HepG2 (cell line): ENCODE data around the gene AGT.

Source experiments
- EEA1 ChIP-seq: sonication (generic); formaldehyde crosslinking; IDR thresholded peaks from 2 replicates; pipeline ENCODE4 v1.5.1; 2020; ENCODE audit warnings: mild to moderate bottlenecking, missing genetic modification reagents, borderline replicate concordance
- TF ChIP-seq, protein P1 (sequence below): sonication (generic); formaldehyde crosslinking; IDR thresholded peaks from 2 replicates; pipeline ENCODE4 v1.5.0; 2020; ENCODE audit warnings: mild to moderate bottlenecking, missing genetic modification reagents, moderate library complexity
- TF ChIP-seq, protein P2 (sequence below): sonication (generic); formaldehyde crosslinking; IDR thresholded peaks from 2 replicates; pipeline ENCODE4 v1.5.0; 2020; ENCODE audit warnings: missing genetic modification reagents
- TF ChIP-seq, protein P3 (sequence below): sonication (generic); formaldehyde crosslinking; IDR thresholded peaks from 2 replicates; pipeline ENCODE4 v1.8.1; 2023; ENCODE audit warnings: mild to moderate bottlenecking, missing genetic modification reagents, borderline replicate concordance

DNA sequence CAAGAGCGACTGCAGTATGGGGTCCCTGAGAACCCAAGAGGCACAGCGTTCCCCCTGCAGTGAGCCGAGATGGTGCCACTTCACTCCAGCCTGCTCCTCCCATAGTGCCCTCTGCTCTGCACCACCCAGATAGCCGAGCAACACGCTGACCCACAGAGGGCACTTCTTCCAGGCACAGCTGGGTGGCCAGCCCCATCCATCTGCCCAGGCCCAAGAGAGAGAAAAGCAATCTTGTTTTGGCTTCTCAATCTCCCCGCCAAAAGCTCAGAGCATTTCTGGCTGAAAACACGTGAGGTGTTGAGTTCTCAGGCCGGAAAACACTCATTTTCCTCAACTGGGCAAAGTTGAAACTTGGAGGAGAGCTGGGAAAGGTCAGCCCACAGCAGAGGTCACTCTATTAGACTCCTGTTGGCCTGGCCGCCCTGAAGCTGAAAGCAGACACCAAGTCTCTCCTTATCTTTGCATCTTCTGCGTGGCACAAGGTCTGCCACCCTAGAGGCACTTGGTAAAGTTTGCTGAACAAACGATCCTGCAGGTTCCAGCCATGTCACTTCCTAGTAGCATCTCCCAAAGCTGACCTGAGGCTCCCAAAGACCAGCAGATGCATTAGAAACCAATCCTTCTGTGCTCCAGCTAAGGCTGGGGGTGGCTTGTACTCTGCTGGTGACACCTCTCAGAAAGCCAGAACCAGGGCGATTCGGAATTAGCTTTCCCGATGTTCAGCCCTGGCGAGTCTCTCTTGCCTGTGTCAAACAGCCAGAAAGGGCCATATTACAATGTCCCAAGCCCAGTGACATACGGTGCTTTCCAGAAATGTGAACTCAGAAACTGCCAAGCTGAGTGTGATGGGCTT, 44.2 kb upstream of the AGT start:
- TF ChIP-seq, protein P1, sequence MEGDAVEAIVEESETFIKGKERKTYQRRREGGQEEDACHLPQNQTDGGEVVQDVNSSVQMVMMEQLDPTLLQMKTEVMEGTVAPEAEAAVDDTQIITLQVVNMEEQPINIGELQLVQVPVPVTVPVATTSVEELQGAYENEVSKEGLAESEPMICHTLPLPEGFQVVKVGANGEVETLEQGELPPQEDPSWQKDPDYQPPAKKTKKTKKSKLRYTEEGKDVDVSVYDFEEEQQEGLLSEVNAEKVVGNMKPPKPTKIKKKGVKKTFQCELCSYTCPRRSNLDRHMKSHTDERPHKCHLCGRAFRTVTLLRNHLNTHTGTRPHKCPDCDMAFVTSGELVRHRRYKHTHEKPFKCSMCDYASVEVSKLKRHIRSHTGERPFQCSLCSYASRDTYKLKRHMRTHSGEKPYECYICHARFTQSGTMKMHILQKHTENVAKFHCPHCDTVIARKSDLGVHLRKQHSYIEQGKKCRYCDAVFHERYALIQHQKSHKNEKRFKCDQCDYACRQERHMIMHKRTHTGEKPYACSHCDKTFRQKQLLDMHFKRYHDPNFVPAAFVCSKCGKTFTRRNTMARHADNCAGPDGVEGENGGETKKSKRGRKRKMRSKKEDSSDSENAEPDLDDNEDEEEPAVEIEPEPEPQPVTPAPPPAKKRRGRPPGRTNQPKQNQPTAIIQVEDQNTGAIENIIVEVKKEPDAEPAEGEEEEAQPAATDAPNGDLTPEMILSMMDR: 0 out of 2 replicates have a peak, but pooled peaks have one; percentile 4
- TF ChIP-seq, protein P2, sequence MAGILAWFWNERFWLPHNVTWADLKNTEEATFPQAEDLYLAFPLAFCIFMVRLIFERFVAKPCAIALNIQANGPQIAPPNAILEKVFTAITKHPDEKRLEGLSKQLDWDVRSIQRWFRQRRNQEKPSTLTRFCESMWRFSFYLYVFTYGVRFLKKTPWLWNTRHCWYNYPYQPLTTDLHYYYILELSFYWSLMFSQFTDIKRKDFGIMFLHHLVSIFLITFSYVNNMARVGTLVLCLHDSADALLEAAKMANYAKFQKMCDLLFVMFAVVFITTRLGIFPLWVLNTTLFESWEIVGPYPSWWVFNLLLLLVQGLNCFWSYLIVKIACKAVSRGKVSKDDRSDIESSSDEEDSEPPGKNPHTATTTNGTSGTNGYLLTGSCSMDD (CRISPR knock-in tag): no peak
- TF ChIP-seq, protein P3, sequence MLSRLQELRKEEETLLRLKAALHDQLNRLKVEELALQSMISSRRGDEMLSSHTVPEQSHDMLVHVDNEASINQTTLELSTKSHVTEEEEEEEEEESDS (CRISPR knock-in tag): no peak
- TF ChIP-seq EEA1 (CRISPR knock-in tag): no peak
